C4-2B (cell line): ENCODE data around the gene CARD10.

Experiments
- H3K27ac ChIP-seq: fragments of 450-650 bp; 2 replicates; pipeline ENCODE4 v1.5.1; 2017
- CTCF ChIP-seq: fragments of 450-650 bp; conservative IDR thresholded peaks from 2 replicates; pipeline ENCODE4 v1.5.1; 2017; ENCODE audit warnings: mild to moderate bottlenecking
- ZFX ChIP-seq: fragments of 450-650 bp; IDR thresholded peaks from 2 replicates; pipeline ENCODE4 v1.6.1; 2017

Gene CARD10

GRCh38 chr22:37457093-37457893 lies 61.9 kb downstream of the CARD10 start:
- TF ChIP-seq CTCF (peak; percentile 98), ZFX (no peak)
- H3K27ac ChIP-seq: no peak overlapping the region

DNA sequence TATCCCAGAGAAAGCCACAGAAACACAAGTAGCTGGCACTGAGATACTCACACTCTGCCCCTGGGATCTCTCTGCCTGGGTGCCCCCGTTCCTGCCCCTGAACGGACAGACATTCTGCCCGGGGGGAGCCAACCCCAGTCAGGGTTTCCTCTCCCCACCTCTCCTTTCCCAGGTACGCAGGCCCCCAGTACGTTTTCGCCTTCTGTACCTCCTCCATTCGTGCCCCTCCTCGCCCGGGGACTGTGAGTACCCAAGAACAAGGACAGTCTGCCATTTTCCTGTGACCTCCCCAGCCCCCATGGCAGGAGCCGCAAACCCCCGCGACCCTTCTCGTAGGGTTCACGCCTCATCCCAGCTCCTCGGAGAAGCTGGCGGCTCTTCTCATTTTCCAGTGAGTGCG lies 62.9 kb downstream of the CARD10 start:
- TF ChIP-seq CTCF: no peak
- no peak for TF ChIP-seq ZFX
- no peak overlapping the region for H3K27ac ChIP-seq

- no peak overlapping the region for H3K27ac ChIP-seq
- TF ChIP-seq ZFX: no peak
- TF ChIP-seq CTCF: no peak
Observed at GRCh38 chr22:37455896-37456295, 63.3 kb downstream of the CARD10 start.

DNA sequence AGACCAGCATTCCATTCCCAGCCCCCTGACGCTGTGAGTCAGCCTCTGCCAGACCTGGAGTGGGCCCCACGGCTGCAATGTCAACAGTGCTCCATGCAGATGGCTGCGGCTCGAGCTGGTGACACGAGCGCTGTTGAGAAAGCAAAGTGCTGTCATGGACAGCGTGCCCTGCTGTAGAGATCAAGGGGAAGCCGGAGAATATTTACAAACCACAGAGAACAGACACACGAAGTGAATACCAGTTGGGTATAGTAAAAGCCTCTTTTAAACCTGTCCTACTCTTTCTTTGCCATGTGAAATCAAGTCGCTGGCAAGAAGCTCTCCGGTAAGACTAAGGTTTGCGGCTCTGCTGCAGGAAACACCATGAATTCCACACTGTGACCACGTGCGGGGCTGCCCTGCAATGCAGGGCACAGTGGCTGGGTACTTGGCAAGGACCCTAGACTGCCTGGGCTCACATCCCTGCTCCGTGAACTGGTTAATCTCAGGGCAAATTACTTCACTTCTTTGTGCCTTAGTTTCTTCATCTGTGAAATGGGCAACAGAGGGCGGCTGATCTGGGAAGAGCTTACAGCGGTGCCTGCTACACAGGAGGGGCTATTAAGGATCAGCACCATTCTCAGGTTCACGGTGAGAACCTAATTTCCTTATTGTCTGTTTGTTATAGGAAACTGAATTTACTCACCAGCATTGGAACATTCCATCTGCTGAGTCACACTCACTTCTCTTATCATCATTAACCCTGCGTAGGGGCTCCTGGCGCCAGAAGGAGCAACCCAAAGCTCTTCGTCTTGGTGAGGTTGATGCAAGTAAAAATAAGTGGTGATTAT lies 64.1 kb downstream of the CARD10 start:
- no peak overlapping the region for H3K27ac ChIP-seq

DNA sequence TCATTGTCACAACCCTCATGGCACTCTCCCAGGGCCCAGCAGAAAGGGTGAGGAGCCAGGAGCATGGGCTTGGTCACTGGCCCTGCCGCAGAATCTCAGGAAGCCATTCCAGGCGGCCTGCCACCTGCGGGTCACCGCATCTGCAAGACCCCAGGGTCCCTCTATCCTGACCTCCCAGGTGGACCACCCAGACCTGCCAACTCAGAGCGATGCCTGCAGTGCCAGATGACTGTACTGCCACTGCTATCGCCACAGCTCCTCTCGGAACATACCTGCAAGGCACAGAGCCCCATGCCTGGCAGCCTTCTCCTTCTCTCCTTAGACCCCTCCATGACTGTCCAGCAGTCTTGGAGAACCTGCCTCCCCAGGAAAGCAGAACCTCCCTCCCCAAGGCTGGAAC lies 65.5 kb downstream of the CARD10 start:
- TF ChIP-seq ZFX (no peak), CTCF (no peak)
- no peak overlapping the region for H3K27ac ChIP-seq

More for the DNA sequence above, 64.1 kb downstream of the CARD10 start:
- TF ChIP-seq CTCF (no peak), ZFX (no peak)

DNA sequence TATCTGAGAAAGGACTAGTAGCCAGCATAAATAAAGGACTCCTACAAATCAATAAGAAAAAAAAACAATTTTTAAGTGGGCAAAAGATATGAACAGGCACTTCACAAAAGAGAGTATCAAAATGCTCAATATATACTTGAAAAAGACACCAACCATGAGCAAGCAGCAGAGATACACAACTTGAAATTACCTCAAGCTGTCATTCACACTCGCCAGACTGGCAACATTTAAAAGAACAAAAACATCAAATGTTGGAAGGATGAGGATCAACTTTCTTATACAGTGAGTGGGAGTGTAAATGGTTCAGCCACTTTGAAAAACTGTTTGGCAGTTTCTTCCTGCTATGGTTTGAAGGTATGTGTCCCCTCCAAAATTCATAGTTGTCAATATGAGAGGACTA lies 68.0 kb downstream of the CARD10 start:
- TF ChIP-seq ZFX (no peak), CTCF (no peak)

GRCh38 chr22:37449331-37450001 lies 69.7 kb downstream of the CARD10 start:
- no peak overlapping the region for H3K27ac ChIP-seq

More for the DNA sequence above, 68.0 kb downstream of the CARD10 start:
- H3K27ac ChIP-seq: no peak overlapping the region

More at GRCh38 chr22:37449331-37450001, 69.7 kb downstream of the CARD10 start:
- TF ChIP-seq ZFX: no peak
